ENCODE data around the gene ARL5B. TPM values are rescaled to one million over a fixed set of nuclear protein-coding genes. Genes with fewer than 3 reads are reported as not detected.

Gene ARL5B
- total and polyA plus RNA-seq, 9 of the 15 experiments (the other 6 are each of a cell fraction or from before 2014, with no cell fraction given), result 4.1 to 22.2 (median 15.1) TPM

- no peak for TF ChIP-seq BDP1 (IDR thresholded peaks at IDR 0.05; ENCODE audit: insufficient read depth, insufficient read length)
- TF ChIP-seq ELF2 (CRISPR knock-in tag; IDR thresholded peaks at IDR 0.05), result no peak
- TF ChIP-seq FIP1L1 (IDR thresholded peaks at IDR 0.05; ENCODE audit: low read depth, low read length, poor library complexity, severe bottlenecking), result peak; percentile 83
- TF ChIP-seq, protein P1, sequence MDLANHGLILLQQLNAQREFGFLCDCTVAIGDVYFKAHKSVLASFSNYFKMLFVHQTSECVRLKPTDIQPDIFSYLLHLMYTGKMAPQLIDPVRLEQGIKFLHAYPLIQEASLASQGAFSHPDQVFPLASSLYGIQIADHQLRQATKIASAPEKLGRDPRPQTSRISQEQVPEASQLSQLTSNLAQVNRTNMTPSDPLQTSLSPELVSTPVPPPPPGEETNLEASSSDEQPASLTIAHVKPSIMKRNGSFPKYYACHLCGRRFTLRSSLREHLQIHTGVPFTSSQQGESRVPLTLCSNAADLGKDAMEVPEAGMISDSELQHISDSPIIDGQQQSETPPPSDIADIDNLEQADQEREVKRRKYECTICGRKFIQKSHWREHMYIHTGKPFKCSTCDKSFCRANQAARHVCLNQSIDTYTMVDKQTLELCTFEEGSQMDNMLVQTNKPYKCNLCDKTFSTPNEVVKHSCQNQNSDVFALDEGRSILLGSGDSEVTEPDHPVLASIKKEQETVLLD (IDR thresholded peaks at IDR 0.05), result peak; percentile 72; the same call in 1 of the 2 replicates
- TF ChIP-seq TCF15 (CRISPR knock-in tag; IDR thresholded peaks at IDR 0.05), result no peak
- peak; percentile 57; the same call in 1 of the 2 replicates for TF ChIP-seq PML (IDR thresholded peaks at IDR 0.05; ENCODE audit: low read length)
- TF ChIP-seq, protein P2, sequence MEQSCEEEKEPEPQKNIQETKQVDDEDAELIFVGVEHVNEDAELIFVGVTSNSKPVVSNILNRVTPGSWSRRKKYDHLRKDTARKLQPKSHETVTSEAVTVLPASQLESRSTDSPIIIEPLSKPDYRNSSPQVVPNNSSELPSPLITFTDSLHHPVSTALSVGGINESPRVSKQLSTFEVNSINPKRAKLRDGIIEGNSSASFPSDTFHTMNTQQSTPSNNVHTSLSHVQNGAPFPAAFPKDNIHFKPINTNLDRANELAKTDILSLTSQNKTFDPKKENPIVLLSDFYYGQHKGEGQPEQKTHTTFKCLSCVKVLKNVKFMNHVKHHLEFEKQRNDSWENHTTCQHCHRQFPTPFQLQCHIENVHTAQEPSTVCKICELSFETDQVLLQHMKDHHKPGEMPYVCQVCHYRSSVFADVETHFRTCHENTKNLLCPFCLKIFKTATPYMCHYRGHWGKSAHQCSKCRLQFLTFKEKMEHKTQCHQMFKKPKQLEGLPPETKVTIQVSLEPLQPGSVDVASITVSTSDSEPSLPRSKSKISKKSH (CRISPR knock-in tag; IDR thresholded peaks at IDR 0.05), result no peak
- TF ChIP-seq ZBTB40 (IDR thresholded peaks at IDR 0.05), result peak; percentile 94
- no peak for TF ChIP-seq ZBTB40 (CRISPR knock-in tag; IDR thresholded peaks at IDR 0.05)
- TF ChIP-seq CC2D1A (IDR thresholded peaks at IDR 0.05), result peak; percentile 28; the same call in 1 of the 2 replicates
- 0 out of 2 replicates have a peak, but pooled peaks have one; percentile 6 for TF ChIP-seq GTF2F1 (IDR thresholded peaks at IDR 0.05; ENCODE audit: low read depth, low read length)
- TF ChIP-seq SRF (CRISPR knock-in tag; IDR thresholded peaks at IDR 0.05), result peak in 1 of 2 experiments; percentile 1; a peak in 1 of 4 replicates
- no peak for TF ChIP-seq ZNF197 (CRISPR knock-in tag; IDR thresholded peaks at IDR 0.05; ENCODE audit: low read depth)
- peak; percentile 70 for TF ChIP-seq TOE1 (IDR thresholded peaks at IDR 0.05; ENCODE audit: borderline replicate concordance)
- TF ChIP-seq TOE1 (CRISPR knock-in tag; IDR thresholded peaks at IDR 0.05; ENCODE audit: borderline replicate concordance, low read depth), result no peak
These were observed at the start of gene ARL5B (continued) for GRCh38 chr10:18659125-18659818.
